IPS-NIHi7 (cell line): ENCODE results near the gene SLC2A13.
"Not testable (repeated sequence)": the region's sequence is repeated elsewhere in the genome, so short reads cannot be mapped to it uniquely, and the experiment has no call there.

Source experiments
- DNase-seq: peaks from one replicate; pipeline ENCODE4 v3.0.0; 2012; ENCODE audit warnings: mixed read lengths; ENCODE audit errors: extremely low spot score

The SLC2A13 gene

GRCh38 chr12:40105265-40105514 lies 691 bp downstream of the SLC2A13 start:
- peak; percentile 43 for DNase-seq

GRCh38 chr12:40104461-40105264 lies 1.2 kb downstream of the SLC2A13 start:
- DNase-seq = no peak

- no peak for DNase-seq
These were observed 2.8 kb downstream of the SLC2A13 start for GRCh38 chr12:40103043-40103442.

GRCh38 chr12:40101747-40102146 lies 4.1 kb downstream of the SLC2A13 start:
- DNase-seq = no peak

GRCh38 chr12:40099423-40099853 lies 6.4 kb downstream of the SLC2A13 start:
- DNase-seq = no peak

- no peak for DNase-seq
These were observed 7.3 kb downstream of the SLC2A13 start for GRCh38 chr12:40098406-40099145.

- DNase-seq = no peak
These were observed 12.4 kb downstream of the SLC2A13 start for GRCh38 chr12:40093512-40093911.

GRCh38 chr12:40086471-40086870 lies 19.4 kb downstream of the SLC2A13 start:
- DNase-seq = no peak

GRCh38 chr12:40078266-40078665 lies 27.6 kb downstream of the SLC2A13 start:
- DNase-seq = no peak

- DNase-seq = no peak
These were observed 30.4 kb downstream of the SLC2A13 start for GRCh38 chr12:40075458-40075857.

- DNase-seq = no peak
These were observed 37.5 kb downstream of the SLC2A13 start for GRCh38 chr12:40068416-40068815.

- DNase-seq = no peak
These were observed 40.2 kb downstream of the SLC2A13 start for GRCh38 chr12:40065636-40066035.

- DNase-seq = no peak
These were observed 42.5 kb downstream of the SLC2A13 start for GRCh38 chr12:40063414-40063813.

- DNase-seq = no peak
These were observed 47.1 kb downstream of the SLC2A13 start for GRCh38 chr12:40058721-40059190.

GRCh38 chr12:40056373-40056772 lies 49.5 kb downstream of the SLC2A13 start:
- no peak for DNase-seq

GRCh38 chr12:40055776-40056175 lies 50.1 kb downstream of the SLC2A13 start:
- DNase-seq = no peak

GRCh38 chr12:40055228-40055579 lies 50.7 kb downstream of the SLC2A13 start:
- DNase-seq = no peak

GRCh38 chr12:40054555-40055227 lies 51.2 kb downstream of the SLC2A13 start:
- no peak for DNase-seq

- no peak for DNase-seq
These were observed 56.6 kb downstream of the SLC2A13 start for GRCh38 chr12:40049268-40049667.

- DNase-seq = not testable (repeated sequence)
These were observed 58.9 kb downstream of the SLC2A13 start for GRCh38 chr12:40047002-40047401.

GRCh38 chr12:40045656-40046055 lies 60.2 kb downstream of the SLC2A13 start:
- DNase-seq = no peak

GRCh38 chr12:40044396-40044795 lies 61.5 kb downstream of the SLC2A13 start:
- no peak for DNase-seq

GRCh38 chr12:40039598-40039997 lies 66.3 kb downstream of the SLC2A13 start:
- no peak for DNase-seq
